ENCODE measurements around the gene LRRC2.

DNA sequence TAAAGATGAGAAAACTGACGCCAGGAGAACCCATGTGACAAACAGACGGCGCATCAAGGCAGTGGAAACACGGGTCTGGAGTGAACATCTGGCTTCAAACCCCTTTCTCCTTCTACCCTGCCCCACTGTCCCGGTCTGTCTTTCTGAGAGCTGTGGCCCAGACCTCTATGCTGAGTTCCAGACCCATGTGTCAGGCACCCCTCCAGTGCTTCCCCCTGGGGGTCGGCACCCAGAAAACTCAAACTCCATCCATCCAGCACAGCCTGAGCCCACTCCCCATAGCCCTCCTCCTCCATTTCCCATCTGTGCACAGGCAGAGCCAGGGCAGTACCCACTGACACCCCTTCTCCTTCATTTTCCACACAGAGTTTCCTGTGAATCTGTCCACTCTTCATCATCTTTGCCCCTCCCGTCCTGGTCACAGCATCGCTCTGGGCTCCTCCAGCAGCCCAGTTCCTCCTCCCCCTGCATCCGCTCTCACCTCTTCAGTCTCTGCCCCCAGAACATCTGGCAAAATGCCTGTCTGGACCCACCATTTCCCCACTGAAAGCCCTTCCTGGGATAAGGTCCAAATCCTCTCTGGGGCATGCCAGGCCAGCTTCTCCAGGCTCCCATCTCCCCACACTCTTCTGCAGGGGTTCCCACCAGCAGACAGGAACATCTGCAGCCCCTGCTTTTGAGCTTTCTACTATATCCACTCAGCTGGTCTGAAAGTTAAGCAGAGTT, 49.1 kb upstream of the LRRC2 start:
- TF ChIP-seq EZH2phosphoT487 (IDR thresholded peaks at IDR 0.05) (no peak), EZH2 (IDR thresholded peaks at IDR 0.05) (no peak)
